GM12801 (cell line): Measurements from ENCODE around the gene SP6.

ENCODE experiments used
- CTCF ChIP-seq: IDR thresholded peaks from one replicate; pipeline ENCODE4 v1.5.1; 2011; ENCODE audit warnings: control low read depth; ENCODE audit not compliant: insufficient read length; ENCODE audit errors: extremely low read depth

The SP6 gene

GRCh38 chr17:47871048-47871447 is 20.1 kb upstream of the SP6 start:
- no peak for TF ChIP-seq CTCF

DNA sequence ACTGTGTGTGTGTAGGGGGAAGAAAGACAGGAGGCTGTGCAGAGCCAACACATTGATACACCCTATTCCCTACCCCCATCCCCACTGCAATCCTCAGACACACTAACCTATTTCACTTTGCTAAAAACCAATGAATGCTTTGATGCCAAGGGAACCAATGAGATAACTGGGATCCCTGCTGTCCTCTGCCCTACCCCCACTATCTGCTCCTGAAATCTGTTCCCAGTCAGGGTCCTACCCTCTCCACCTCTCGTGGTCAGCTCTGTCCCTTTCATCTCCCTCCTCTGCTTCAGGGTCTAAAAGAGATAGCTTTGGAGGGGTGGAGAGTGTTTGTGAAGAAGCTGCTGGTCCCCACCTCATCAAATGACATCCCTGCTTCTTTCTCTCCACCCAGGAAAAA is 19.1 kb upstream of the SP6 start:
- no peak for TF ChIP-seq CTCF

DNA sequence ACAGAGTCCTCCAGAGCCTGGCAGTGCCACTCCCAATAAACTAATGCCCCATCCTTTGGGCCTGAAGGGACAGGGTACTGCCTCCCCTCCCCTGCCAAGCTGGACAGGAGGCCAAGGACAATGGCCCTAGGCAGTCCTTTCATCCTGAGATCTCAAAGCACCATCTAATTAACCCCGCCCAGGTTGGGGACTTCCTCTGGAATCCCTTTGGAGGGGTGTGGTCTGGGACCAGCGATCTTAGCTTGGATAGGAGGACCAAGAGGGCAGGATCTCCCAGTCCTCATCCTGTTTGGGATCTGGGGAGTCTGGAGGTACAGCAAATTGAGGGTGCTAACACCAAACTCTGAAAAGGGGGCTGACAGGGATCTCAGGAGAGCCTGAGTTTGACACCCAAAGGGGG is 18.2 kb upstream of the SP6 start:
- TF ChIP-seq CTCF: no peak

GRCh38 chr17:47867813-47868533 is 17.0 kb upstream of the SP6 start:
- no peak for TF ChIP-seq CTCF

DNA sequence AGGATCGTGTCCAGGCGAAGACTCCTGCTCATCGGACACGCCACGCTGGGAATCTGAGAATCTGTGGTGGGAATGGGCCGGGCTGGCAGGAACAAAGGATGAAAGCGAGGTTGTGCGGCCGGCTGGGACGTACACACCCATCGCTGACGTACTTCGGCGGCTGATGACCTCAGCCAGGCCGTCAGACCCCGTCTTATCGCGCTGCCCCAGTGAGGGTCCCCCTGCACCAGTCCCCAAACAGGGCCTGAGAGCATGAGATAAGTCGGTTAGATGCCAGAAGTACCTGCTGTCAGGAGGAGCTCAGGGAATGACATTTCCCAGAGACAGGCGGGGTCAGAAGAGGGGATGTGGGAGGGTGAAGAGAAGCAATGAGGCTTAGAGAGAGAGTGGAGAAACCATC is 16.0 kb upstream of the SP6 start:
- TF ChIP-seq CTCF: no peak

- TF ChIP-seq CTCF: no peak
Observed at GRCh38 chr17:47864791-47865216, 13.8 kb upstream of the SP6 start.

DNA sequence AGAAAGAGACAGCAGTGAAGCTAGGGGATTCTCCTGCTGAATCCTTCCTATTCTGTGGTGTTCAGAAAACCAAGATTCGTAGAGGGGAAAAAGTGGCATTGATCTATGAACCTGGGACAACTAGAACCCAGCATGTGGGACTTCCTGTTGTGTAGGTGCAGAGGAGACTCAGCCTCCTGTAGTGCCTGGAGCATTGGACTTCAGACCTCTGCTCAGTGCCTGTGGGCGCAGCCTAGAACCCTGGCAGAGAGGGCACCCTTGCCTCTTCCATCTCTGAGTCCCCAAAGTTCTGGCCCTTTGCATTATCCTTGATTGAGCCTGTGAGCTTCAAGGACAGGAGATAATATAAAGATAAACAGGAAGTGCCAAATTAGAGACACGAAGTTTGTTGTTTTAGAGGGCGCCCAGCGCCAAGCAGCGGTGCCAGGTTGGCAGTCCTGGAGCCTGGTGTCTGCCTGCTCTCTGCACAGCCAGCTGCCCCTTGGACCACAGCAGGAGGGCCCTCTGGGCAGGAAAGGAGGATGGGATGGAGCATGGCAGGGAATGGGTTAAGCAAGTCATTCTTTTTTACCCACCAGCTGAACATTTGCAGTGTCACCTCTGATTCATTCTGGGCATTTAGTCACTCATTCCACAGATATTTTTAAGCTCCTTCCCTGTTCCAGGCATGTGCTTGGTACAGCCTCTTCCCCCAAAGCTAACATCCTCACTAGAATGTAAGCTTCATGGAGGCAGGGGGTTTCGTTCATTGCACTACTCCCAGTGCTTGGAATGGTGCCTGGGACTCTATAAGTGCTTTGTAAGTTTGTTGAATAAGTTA is 11.9 kb upstream of the SP6 start:
- TF ChIP-seq CTCF: no peak
